Effector memory CD4-positive, alpha-beta T cell (primary cell): ENCODE data around the gene IFNGR1.
"Not testable (repeated sequence)": the region's sequence is repeated elsewhere in the genome, so short reads cannot be mapped to it uniquely, and the experiment has no call there.

Experiments
- DNase-seq, 3 donors: peaks; one replicate each; pipeline ENCODE4 v3.0.0-alpha.2; 2020
- H3K27ac ChIP-seq: 2 replicates; pipeline ENCODE4 v1.7.0; 2013; ENCODE audit warnings: mild to moderate bottlenecking, low read length, moderate library complexity; ENCODE audit not compliant: insufficient read depth, poor library complexity, severe bottlenecking
- H3K27me3 ChIP-seq: replicated peaks from 2 replicates; pipeline ENCODE4 v1.7.0; 2013; ENCODE audit warnings: mild to moderate bottlenecking, low read length; ENCODE audit not compliant: insufficient read depth, control insufficient read depth, poor library complexity, severe bottlenecking
- H3K36me3 ChIP-seq: 2 replicates; pipeline ENCODE4 v1.7.0; 2013; ENCODE audit warnings: mild to moderate bottlenecking, low read length, moderate library complexity; ENCODE audit not compliant: control insufficient read depth, insufficient read depth
- H3K4me1 ChIP-seq: 2 replicates; pipeline ENCODE4 v1.7.0; 2013; ENCODE audit warnings: low read length, mild to moderate bottlenecking; ENCODE audit not compliant: control insufficient read depth, insufficient read depth, poor library complexity, severe bottlenecking
- H3K4me3 ChIP-seq: 2 replicates; pipeline ENCODE4 v1.7.0; 2013; ENCODE audit warnings: low read length, low read depth, mild to moderate bottlenecking; ENCODE audit not compliant: insufficient read depth, poor library complexity, severe bottlenecking
- H3K9me3 ChIP-seq: 2 replicates; pipeline ENCODE4 v1.7.0; 2013; ENCODE audit warnings: mild to moderate bottlenecking, low read length, moderate library complexity; ENCODE audit not compliant: control insufficient read depth

The IFNGR1 gene

DNA sequence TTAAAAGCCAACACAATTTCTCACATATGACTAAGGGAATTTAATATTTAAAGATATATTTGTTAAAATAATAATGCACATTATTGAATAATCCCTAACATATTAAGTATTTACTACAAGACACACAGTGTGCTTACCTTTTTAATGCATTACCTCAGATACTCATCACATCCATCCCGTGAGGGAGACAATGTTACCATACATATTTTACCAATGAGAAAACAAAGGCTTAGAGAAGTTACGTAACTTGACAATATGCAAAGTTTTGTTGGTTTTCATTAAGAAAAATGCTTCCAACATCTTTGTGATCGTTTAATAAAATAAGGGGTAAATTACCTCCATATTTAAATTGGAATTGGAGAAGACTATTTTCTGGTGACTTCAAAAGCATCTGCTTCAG is 4.3 kb downstream of the IFNGR1 start:
- Histone ChIP-seq H3K9me3 (no peaks in the 10 kb centered on the region), H3K4me3 (no peak overlapping the region), H3K36me3 (no peaks in the 10 kb centered on the region), H3K27ac (no peak overlapping the region), H3K4me1 (peaks cover 25% of the 10 kb centered on the region), H3K27me3 (no peaks in the 10 kb centered on the region)
- DNase-seq: no peak

DNA sequence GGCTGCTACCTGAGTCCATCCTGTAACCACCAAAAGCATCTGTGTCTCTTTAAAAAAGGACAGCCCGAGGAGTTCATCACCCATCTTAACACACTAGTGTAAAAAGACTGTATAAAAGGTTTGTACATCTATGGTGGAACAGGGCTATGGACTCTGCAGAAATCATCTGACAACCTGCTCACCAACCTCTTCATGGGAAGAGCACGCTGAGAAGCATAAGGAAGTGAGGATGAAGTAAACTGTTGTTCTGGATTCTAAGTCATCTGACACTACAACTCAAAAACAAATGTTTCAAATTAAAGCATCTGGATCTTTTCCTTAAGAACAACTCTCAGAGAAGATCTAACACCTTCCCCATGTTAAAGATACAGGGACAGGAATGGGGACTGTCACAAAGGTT is 5.4 kb downstream of the IFNGR1 start:
- no peak for DNase-seq
- Histone ChIP-seq H3K4me3 (no peak overlapping the region), H3K4me1 (peaks cover 19% of the 10 kb centered on the region), H3K36me3 (no peaks in the 10 kb centered on the region), H3K27me3 (no peaks in the 10 kb centered on the region), H3K27ac (no peak overlapping the region), H3K9me3 (no peaks in the 10 kb centered on the region)

DNA sequence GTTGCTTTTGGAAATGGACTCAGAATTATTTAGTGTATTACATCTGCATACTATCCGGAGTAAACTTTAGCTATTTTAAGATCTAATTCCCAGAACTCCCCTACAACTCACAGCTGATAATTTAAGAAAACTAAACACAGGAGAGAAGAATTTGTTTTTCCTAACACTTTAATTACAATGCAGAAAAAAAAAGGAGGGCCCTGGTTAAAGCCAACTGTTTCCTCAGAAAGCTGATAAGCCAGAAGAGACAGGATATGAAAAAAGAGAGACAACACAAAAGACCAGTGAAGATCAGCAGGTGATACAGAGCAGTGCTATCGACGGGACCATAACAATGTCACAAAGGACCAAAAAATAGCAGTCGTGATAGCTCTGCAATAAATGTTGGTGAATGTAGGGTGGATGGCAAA is 5.8 kb downstream of the IFNGR1 start:
- Histone ChIP-seq H3K4me1 (peaks cover 19% of the 10 kb centered on the region), H3K27me3 (no peaks in the 10 kb centered on the region), H3K9me3 (no peaks in the 10 kb centered on the region), H3K27ac (no peak overlapping the region), H3K4me3 (no peak overlapping the region), H3K36me3 (no peaks in the 10 kb centered on the region)
- DNase-seq: no peak

DNA sequence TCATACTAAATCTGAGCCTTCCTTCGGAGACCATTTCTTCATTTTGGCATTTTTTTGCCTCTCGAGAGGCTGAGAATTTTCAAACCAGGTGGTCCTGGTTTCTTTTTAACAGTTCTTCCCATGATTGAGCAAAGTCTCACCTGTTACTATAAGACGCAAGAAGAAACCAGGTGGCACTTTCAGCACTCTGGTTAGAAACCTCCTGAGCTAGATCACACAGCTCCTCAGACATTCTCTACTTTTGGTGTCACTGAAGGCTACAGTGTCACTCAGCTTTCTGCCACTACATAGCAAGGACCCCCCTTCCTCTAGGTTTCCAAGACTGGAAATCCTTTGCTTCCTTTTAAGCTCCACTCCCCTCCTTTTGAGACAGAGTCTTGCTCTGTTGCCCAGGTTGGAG is 7.3 kb downstream of the IFNGR1 start:
- H3K27ac ChIP-seq: no peak overlapping the region
- no peaks in the 10 kb centered on the region for H3K27me3 ChIP-seq
- H3K4me3 ChIP-seq: no peak overlapping the region
- no peaks in the 10 kb centered on the region for H3K9me3 ChIP-seq
- no peaks in the 10 kb centered on the region for H3K36me3 ChIP-seq
- no peak for DNase-seq
- H3K4me1 ChIP-seq: peaks cover 7% of the 10 kb centered on the region

DNA sequence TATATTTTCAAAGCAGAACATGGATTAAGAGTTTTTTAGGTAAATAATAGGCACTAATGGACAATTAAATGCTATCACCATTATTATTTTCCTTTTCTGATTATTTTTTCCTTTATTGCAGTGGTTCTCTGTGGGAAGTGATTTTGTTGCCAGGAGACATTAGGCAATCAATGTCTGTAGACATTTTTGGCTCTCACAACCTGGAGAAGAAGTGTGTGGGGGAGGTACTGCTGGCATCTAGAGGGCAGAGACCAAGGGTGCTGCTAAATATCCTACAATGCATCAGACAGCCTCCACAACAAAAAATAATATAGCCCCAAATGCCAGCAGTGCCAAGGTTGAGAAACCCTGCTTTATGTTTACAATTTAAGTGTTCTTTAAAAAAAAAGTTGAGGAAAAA is 8.3 kb downstream of the IFNGR1 start:
- Histone ChIP-seq H3K4me1 (peaks cover 7% of the 10 kb centered on the region), H3K4me3 (no peak overlapping the region), H3K27me3 (no peaks in the 10 kb centered on the region), H3K9me3 (no peaks in the 10 kb centered on the region), H3K36me3 (peaks cover under 1% of the 10 kb centered on the region), H3K27ac (no peak overlapping the region)
- DNase-seq: no peak

DNA sequence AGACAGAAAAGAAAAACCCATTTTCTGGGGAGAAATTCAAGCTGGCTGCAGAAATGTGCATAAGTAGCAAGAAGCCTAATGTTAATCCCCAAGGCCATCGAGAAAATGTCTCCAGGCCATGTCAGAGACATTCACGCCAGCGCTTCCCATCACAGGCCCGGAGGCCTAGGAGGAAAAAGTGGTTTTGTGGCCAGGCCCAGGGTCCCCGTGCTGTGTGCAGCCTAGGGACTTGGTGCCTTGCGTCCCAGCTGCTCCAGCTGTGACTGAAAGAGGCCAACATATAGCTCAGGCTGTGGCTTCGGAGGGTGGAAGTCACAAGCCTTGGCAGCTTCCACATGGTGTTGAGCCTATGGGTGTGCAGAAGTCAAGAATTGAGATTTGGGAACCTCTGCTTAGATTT is 10.9 kb downstream of the IFNGR1 start:
- no peaks in the 10 kb centered on the region for H3K4me1 ChIP-seq
- H3K27ac ChIP-seq: no peak overlapping the region
- DNase-seq: no peak
- no peaks in the 10 kb centered on the region for H3K9me3 ChIP-seq
- H3K27me3 ChIP-seq: no peaks in the 10 kb centered on the region
- H3K4me3 ChIP-seq: no peak overlapping the region
- peaks cover 20% of the 10 kb centered on the region for H3K36me3 ChIP-seq

DNA sequence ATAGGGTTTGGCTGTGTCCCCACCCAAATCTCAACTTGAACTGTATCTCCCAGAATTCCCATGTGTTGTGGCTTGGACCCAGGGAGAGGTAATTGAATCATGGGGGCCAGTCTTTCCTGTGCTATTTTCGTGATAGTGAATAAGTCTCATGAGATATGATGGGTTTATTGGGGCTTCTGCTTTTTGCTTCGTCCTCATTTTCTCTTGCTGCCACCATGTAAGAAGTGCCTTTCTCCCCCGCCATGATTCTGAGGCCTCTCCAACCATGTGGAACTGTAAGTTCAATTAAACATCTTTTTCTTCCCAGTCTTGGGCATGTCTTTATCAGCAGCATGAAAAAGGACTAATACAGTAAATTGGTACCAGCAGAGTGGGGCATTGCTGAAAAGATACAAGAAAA is 11.7 kb downstream of the IFNGR1 start:
- H3K27ac ChIP-seq, H3K4me1 ChIP-seq, DNase-seq, H3K27me3 ChIP-seq, H3K9me3 ChIP-seq, H3K4me3 ChIP-seq: not testable (repeated sequence)
- peaks cover 28% of the 10 kb centered on the region for H3K36me3 ChIP-seq

DNA sequence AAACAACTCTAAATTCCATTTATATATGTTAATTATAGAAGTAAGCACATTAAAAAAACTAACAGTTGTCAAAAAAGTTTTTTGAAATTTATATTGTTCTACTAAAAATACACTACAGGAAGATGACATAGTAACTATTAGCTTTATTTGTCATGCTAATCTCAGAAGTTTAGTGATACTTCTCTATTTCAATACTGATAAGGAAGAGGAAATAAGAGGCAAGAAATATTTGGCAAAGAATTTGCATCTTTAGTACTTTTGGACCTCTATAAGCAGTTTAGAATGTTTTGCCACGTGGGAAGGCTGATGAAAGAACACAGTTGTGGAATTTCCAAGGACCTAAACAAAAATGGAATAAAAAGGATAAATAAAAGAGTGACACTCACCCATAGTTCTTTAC is 12.6 kb downstream of the IFNGR1 start:
- Histone ChIP-seq H3K36me3 (peaks cover 34% of the 10 kb centered on the region), H3K27me3 (no peaks in the 10 kb centered on the region), H3K4me1 (no peaks in the 10 kb centered on the region), H3K27ac (no peak overlapping the region), H3K9me3 (no peaks in the 10 kb centered on the region), H3K4me3 (no peak overlapping the region)
- no peak for DNase-seq

DNA sequence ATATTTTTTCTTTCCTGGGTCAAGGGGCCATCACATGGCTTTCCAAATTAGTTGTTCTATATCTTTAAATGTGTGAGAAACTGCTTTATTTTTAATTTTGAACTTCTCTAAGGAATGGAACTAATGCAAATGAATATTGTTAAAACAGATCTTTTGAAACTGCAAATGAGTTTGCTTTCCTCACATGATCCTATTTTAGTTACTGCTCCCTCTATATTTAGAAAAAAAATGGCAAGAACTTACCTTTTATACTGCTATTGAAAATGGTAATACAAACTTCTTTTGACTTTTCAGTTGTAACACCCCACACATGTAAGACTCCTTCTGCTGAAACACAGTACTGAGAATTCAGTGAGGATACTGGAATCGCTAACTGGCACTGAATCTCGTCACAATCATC is 15.9 kb downstream of the IFNGR1 start:
- Histone ChIP-seq H3K36me3 (peaks cover 51% of the 10 kb centered on the region), H3K4me1 (no peaks in the 10 kb centered on the region), H3K9me3 (no peaks in the 10 kb centered on the region), H3K27me3 (no peaks in the 10 kb centered on the region), H3K27ac (no peak overlapping the region), H3K4me3 (no peak overlapping the region)
- DNase-seq: no peak

DNA sequence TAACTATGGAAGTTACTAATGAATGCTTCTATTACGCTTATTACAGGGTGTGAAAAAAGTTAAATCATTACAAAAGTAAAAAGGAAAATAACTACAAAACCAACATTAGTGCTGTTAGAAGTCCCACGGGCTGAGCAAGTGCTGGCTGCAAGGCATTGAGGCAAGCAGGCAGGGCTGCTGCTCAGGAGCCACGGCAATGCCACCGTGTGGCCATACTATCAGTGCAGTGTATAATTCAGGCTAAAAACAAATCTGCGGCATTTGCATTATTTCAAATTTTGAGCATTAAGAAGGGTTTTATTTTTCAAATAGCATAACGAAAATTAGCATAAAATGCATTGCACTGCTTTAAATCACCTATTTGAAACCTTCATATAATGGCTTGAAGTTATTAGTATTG is 17.1 kb downstream of the IFNGR1 start:
- H3K36me3 ChIP-seq: peaks cover 52% of the 10 kb centered on the region
- H3K4me3 ChIP-seq: no peak overlapping the region
- no peaks in the 10 kb centered on the region for H3K4me1 ChIP-seq
- no peak overlapping the region for H3K27ac ChIP-seq
- no peaks in the 10 kb centered on the region for H3K27me3 ChIP-seq
- H3K9me3 ChIP-seq: no peaks in the 10 kb centered on the region
- no peak for DNase-seq

DNA sequence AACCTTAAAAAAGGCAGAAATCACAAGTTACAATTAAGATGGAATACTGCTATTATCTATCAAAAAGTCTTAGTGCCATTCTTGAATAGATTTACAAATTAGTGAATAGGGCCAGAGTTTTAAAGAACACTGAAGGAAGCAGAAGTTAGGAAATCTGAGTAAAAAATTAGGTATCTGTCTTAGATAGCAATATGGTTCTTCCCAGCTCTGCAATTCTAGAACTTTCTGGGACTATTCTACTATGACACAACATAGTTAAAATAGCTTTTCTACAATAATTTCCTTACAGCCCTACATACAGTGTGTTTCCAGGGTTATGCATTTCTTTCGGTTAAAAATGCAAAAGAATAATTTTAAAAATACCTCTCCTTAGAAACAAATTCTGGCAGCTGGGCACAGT is 18.2 kb downstream of the IFNGR1 start:
- Histone ChIP-seq H3K4me3 (no peak overlapping the region), H3K4me1 (peaks cover 2% of the 10 kb centered on the region), H3K9me3 (no peaks in the 10 kb centered on the region), H3K36me3 (peaks cover 52% of the 10 kb centered on the region), H3K27me3 (no peaks in the 10 kb centered on the region), H3K27ac (no peak overlapping the region)
- DNase-seq: no peak
